Measurements from ENCODE around the gene CENPX. TPM values are rescaled to one million over a fixed set of nuclear protein-coding genes. Genes with fewer than 3 reads are reported as not detected.
A peak's percentile ranks its signal among the peaks of the same experiment; 100 is the strongest.
"Not testable (repeated sequence)": the region's sequence is repeated elsewhere in the genome, so short reads cannot be mapped to it uniquely, and the experiment has no call there.

The CENPX gene
- total and polyA plus RNA-seq, 4 donors: 31.0 to 109 (median 70.9) TPM

- 89% methylated on average over 21 of the region's 21 CpGs for WGBS, 2 donors
- Histone ChIP-seq H3K36me3 (ENCODE audit: control insufficient read depth in 1 of 2, insufficient read depth in 2 of 2, low read length in 1 of 2) (no peaks in the 10 kb centered on the region), H3K4me1 (ENCODE audit: control insufficient read depth in 1 of 2, insufficient read depth in 2 of 2, low read length in 2 of 2) (no peaks in the 10 kb centered on the region), H3K9me3 (ENCODE audit: control insufficient read depth, low read length) (no peaks in the 10 kb centered on the region), H3K27me3 (ENCODE audit: control insufficient read depth in 1 of 2, insufficient read depth in 2 of 2, low read length in 1 of 2) (no peaks in the 10 kb centered on the region), H3K4me3 (ENCODE audit: low read length in 2 of 2) (no peak overlapping the region), H3K27ac (ENCODE audit: low read depth in 1 of 2, low read length in 2 of 2) (no peak overlapping the region)
- DNase-seq (no peak), ATAC-seq (ENCODE audit: low FRiP score) (no peak)
- intact Hi-C loops (cut with DNase I): no loop called here
These were observed 24.2 kb upstream of the CENPX start for GRCh38 chr17:82046903-82047302.

- 69% methylated on average over 14 of the region's 14 CpGs for WGBS, 2 donors
- Histone ChIP-seq H3K9me3 (ENCODE audit: control insufficient read depth, low read length) (no peaks in the 10 kb centered on the region), H3K27ac (ENCODE audit: low read depth in 1 of 2, low read length in 2 of 2) (no peak overlapping the region), H3K36me3 (ENCODE audit: control insufficient read depth in 1 of 2, insufficient read depth in 2 of 2, low read length in 1 of 2) (no peaks in the 10 kb centered on the region), H3K4me3 (ENCODE audit: low read length in 2 of 2) (no peak overlapping the region), H3K4me1 (ENCODE audit: control insufficient read depth in 1 of 2, insufficient read depth in 2 of 2, low read length in 2 of 2) (no peaks in the 10 kb centered on the region), H3K27me3 (ENCODE audit: control insufficient read depth in 1 of 2, insufficient read depth in 2 of 2, low read length in 1 of 2) (no peaks in the 10 kb centered on the region)
- ATAC-seq (ENCODE audit: low FRiP score): no peak
- no peak for DNase-seq
- intact Hi-C loops (cut with DNase I): no loop called here
These were observed 23.3 kb upstream of the CENPX start for GRCh38 chr17:82045936-82046484.

- Histone ChIP-seq H3K27ac (ENCODE audit: low read depth in 1 of 2, low read length in 2 of 2) (no peak overlapping the region), H3K4me1 (ENCODE audit: control insufficient read depth in 1 of 2, insufficient read depth in 2 of 2, low read length in 2 of 2) (no peaks in the 10 kb centered on the region), H3K27me3 (ENCODE audit: control insufficient read depth in 1 of 2, insufficient read depth in 2 of 2, low read length in 1 of 2) (no peaks in the 10 kb centered on the region), H3K36me3 (ENCODE audit: control insufficient read depth in 1 of 2, insufficient read depth in 2 of 2, low read length in 1 of 2) (no peaks in the 10 kb centered on the region), H3K4me3 (ENCODE audit: low read length in 2 of 2) (no peak overlapping the region), H3K9me3 (ENCODE audit: control insufficient read depth, low read length) (no peaks in the 10 kb centered on the region)
- 57 to 61% methylated on average over 16 of the region's 16 CpGs for WGBS, 2 donors
- DNase-seq (no peak), ATAC-seq (ENCODE audit: low FRiP score) (no peak)
- intact Hi-C loops (cut with DNase I): no loop called here
These were observed 20.8 kb upstream of the CENPX start for GRCh38 chr17:82043507-82043906.

- DNase-seq (no peak), ATAC-seq (ENCODE audit: low FRiP score) (no peak)
- Histone ChIP-seq H3K4me1 (ENCODE audit: control insufficient read depth in 1 of 2, insufficient read depth in 2 of 2, low read length in 2 of 2) (no peaks in the 10 kb centered on the region), H3K27me3 (ENCODE audit: control insufficient read depth in 1 of 2, insufficient read depth in 2 of 2, low read length in 1 of 2) (no peaks in the 10 kb centered on the region), H3K27ac (ENCODE audit: low read depth in 1 of 2, low read length in 2 of 2) (no peak overlapping the region), H3K4me3 (ENCODE audit: low read length in 2 of 2) (no peak overlapping the region), H3K36me3 (ENCODE audit: control insufficient read depth in 1 of 2, insufficient read depth in 2 of 2, low read length in 1 of 2) (no peaks in the 10 kb centered on the region), H3K9me3 (ENCODE audit: control insufficient read depth, low read length) (no peaks in the 10 kb centered on the region)
- 83 to 84% methylated on average over 9 of the region's 9 CpGs for WGBS, 2 donors
- intact Hi-C loops (cut with DNase I): no loop called here
These were observed 20.0 kb upstream of the CENPX start for GRCh38 chr17:82042649-82043048.

- ATAC-seq (ENCODE audit: low FRiP score): no peak
- no peak overlapping the region for H3K27ac ChIP-seq (ENCODE audit: low read depth in 1 of 2, low read length in 2 of 2)
- intact Hi-C loops (cut with DNase I): no loop called here
- H3K4me3 ChIP-seq (ENCODE audit: low read length in 2 of 2): no peak overlapping the region
- H3K9me3 ChIP-seq (ENCODE audit: control insufficient read depth, low read length): no peaks in the 10 kb centered on the region
- WGBS, 2 donors: 84 to 88% methylated on average over 17 of the region's 17 CpGs
- H3K4me1 ChIP-seq (ENCODE audit: control insufficient read depth in 1 of 2, insufficient read depth in 2 of 2, low read length in 2 of 2): no peaks in the 10 kb centered on the region
- no peaks in the 10 kb centered on the region for H3K27me3 ChIP-seq (ENCODE audit: control insufficient read depth in 1 of 2, insufficient read depth in 2 of 2, low read length in 1 of 2)
- no peak for DNase-seq
- H3K36me3 ChIP-seq (ENCODE audit: control insufficient read depth in 1 of 2, insufficient read depth in 2 of 2, low read length in 1 of 2): no peaks in the 10 kb centered on the region
These were observed 18.6 kb upstream of the CENPX start for GRCh38 chr17:82041144-82041814.

- DNase-seq: no peak
- Histone ChIP-seq H3K9me3 (ENCODE audit: control insufficient read depth, low read length) (no peaks in the 10 kb centered on the region), H3K36me3 (ENCODE audit: control insufficient read depth in 1 of 2, insufficient read depth in 2 of 2, low read length in 1 of 2) (no peaks in the 10 kb centered on the region), H3K27me3 (ENCODE audit: control insufficient read depth in 1 of 2, insufficient read depth in 2 of 2, low read length in 1 of 2) (no peaks in the 10 kb centered on the region), H3K4me1 (ENCODE audit: control insufficient read depth in 1 of 2, insufficient read depth in 2 of 2, low read length in 2 of 2) (no peaks in the 10 kb centered on the region), H3K27ac (ENCODE audit: low read depth in 1 of 2, low read length in 2 of 2) (no peak overlapping the region), H3K4me3 (ENCODE audit: low read length in 2 of 2) (no peak overlapping the region)
- ATAC-seq (ENCODE audit: low FRiP score): no peak
- intact Hi-C loops (cut with DNase I): loop anchor here (5.0 to 10.0 kb wide), 2 partner anchors 58 to 285 kb away; partner anchors contain the start of gene FASN (in 1 of the 2)
- WGBS, 2 donors: 91 to 95% methylated on average over 8 of the region's 8 CpGs
These were observed 17.1 kb upstream of the CENPX start for GRCh38 chr17:82039695-82040299.

- not testable (repeated sequence) for ATAC-seq (ENCODE audit: low FRiP score); H3K9me3 ChIP-seq (ENCODE audit: control insufficient read depth, low read length); H3K36me3 ChIP-seq (ENCODE audit: control insufficient read depth in 1 of 2, insufficient read depth in 2 of 2, low read length in 1 of 2); DNase-seq; H3K4me3 ChIP-seq (ENCODE audit: low read length in 2 of 2); H3K4me1 ChIP-seq (ENCODE audit: control insufficient read depth in 1 of 2, insufficient read depth in 2 of 2, low read length in 2 of 2); H3K27ac ChIP-seq (ENCODE audit: low read depth in 1 of 2, low read length in 2 of 2); H3K27me3 ChIP-seq (ENCODE audit: control insufficient read depth in 1 of 2, insufficient read depth in 2 of 2, low read length in 1 of 2)
- WGBS, 2 donors: 91 to 92% methylated on average over 16 of the region's 16 CpGs
- intact Hi-C loops (cut with DNase I): loop anchor here (5.0 to 10.0 kb wide), 2 partner anchors 58 to 286 kb away; partner anchors contain the start of gene FASN (in 1 of the 2)
These were observed 16.2 kb upstream of the CENPX start for GRCh38 chr17:82038796-82039409.

GRCh38 chr17:82037889-82038195 is 15.2 kb upstream of the CENPX start:
- 6% methylated on average over 10 of the region's 10 CpGs for WGBS, 2 donors
- peak overlapping the region; percentile 3 to 9 for H3K4me3 ChIP-seq (ENCODE audit: low read length in 2 of 2)
- H3K4me1 ChIP-seq (ENCODE audit: control insufficient read depth in 1 of 2, insufficient read depth in 2 of 2, low read length in 2 of 2): no peaks in the 10 kb centered on the region
- no peaks in the 10 kb centered on the region for H3K36me3 ChIP-seq (ENCODE audit: control insufficient read depth in 1 of 2, insufficient read depth in 2 of 2, low read length in 1 of 2)
- H3K27ac ChIP-seq (ENCODE audit: low read depth in 1 of 2, low read length in 2 of 2): peak overlapping the region in 1 of 2 donors; percentile 50
- no peaks in the 10 kb centered on the region for H3K27me3 ChIP-seq (ENCODE audit: control insufficient read depth in 1 of 2, insufficient read depth in 2 of 2, low read length in 1 of 2)
- intact Hi-C loops (cut with DNase I): loop anchor here (5.0 to 10.0 kb wide), 2 partner anchors 59 to 287 kb away; partner anchors contain the start of gene FASN (in 1 of the 2)
- H3K9me3 ChIP-seq (ENCODE audit: control insufficient read depth, low read length): no peaks in the 10 kb centered on the region
- ATAC-seq (ENCODE audit: low FRiP score) (no peak), DNase-seq (no peak)

All from aorta (tissue), 5 donors.